ENCODE data around the gene IFITM10. TPM values are rescaled to one million over a fixed set of nuclear protein-coding genes. Genes with fewer than 3 reads are reported as not detected.
"Not testable (repeated sequence)": the region's sequence is repeated elsewhere in the genome, so short reads cannot be mapped to it uniquely, and the experiment has no call there.

Gene IFITM10
- total and polyA plus RNA-seq, 2 experiments from 2014 or later = 0.41 to 1.6 TPM

GRCh38 chr11:1770061-1770460, 19.7 kb upstream of the IFITM10 start:
- no peaks in the 10 kb centered on the region for H3K9me3 ChIP-seq (ENCODE audit: low read depth)
- in situ Hi-C loops (cut with MboI) = no loop called here
- DNase-seq = no peak
- H3K9ac ChIP-seq = no peak overlapping the region
- H3K4me2 ChIP-seq (ENCODE audit: unreplicated experiment) = no peak overlapping the region
- no peak overlapping the region for H2AFZ ChIP-seq
- H3K36me3 ChIP-seq (ENCODE audit: low read depth) = no peaks in the 10 kb centered on the region
- 94% methylated on average over 7 of the region's 7 CpGs for WGBS, 2 experiments (ENCODE audit: low coverage in 1 of 2, low lambda C conversion rate in 2 of 2, missing lambda C conversion rate in 2 of 2)
- H3K27me3 ChIP-seq (replicated peaks; ENCODE audit: insufficient read depth) = no peaks in the 10 kb centered on the region
- H4K20me1 ChIP-seq (ENCODE audit: insufficient read depth) = no peaks in the 10 kb centered on the region
- H3K4me3 ChIP-seq = no peak overlapping the region
- TF ChIP-seq EZH2phosphoT487 (IDR thresholded peaks at IDR 0.05; ENCODE audit: insufficient read depth, low read depth) (no peak), EZH2 (IDR thresholded peaks at IDR 0.05; ENCODE audit: insufficient read depth, poor library complexity, severe bottlenecking) (no peak)
- H3K4me1 ChIP-seq (ENCODE audit: insufficient read depth) = peaks cover 18% of the 10 kb centered on the region
- no peaks in the 10 kb centered on the region for H3K79me2 ChIP-seq (ENCODE audit: insufficient read depth)
- H3F3A ChIP-seq (ENCODE audit: insufficient read depth) = peaks cover 8% of the 10 kb centered on the region
- H3K27ac ChIP-seq = no peak overlapping the region
- H3K9me2 ChIP-seq (ENCODE audit: insufficient read depth) = no peaks in the 10 kb centered on the region

- H3K27me3 ChIP-seq (replicated peaks; ENCODE audit: insufficient read depth); H3K36me3 ChIP-seq (ENCODE audit: low read depth); H3K9me3 ChIP-seq (ENCODE audit: low read depth); in situ Hi-C loops (cut with MboI); H2AFZ ChIP-seq; H4K20me1 ChIP-seq (ENCODE audit: insufficient read depth); H3K27ac ChIP-seq; H3F3A ChIP-seq (ENCODE audit: insufficient read depth); H3K9ac ChIP-seq; H3K9me2 ChIP-seq (ENCODE audit: insufficient read depth); H3K4me3 ChIP-seq; H3K79me2 ChIP-seq (ENCODE audit: insufficient read depth); H3K4me2 ChIP-seq (ENCODE audit: unreplicated experiment): not testable (repeated sequence)
- 52 to 54% methylated on average over 9 of the region's 9 CpGs for WGBS, 2 experiments (ENCODE audit: low coverage in 1 of 2, low lambda C conversion rate in 2 of 2, missing lambda C conversion rate in 2 of 2)
- DNase-seq = peak; percentile 60
- peaks cover 18% of the 10 kb centered on the region for H3K4me1 ChIP-seq (ENCODE audit: insufficient read depth)
These were observed 19.0 kb upstream of the IFITM10 start for GRCh38 chr11:1769304-1769936.

- no peak overlapping the region for H2AFZ ChIP-seq
- peaks cover 8% of the 10 kb centered on the region for H3F3A ChIP-seq (ENCODE audit: insufficient read depth)
- H3K4me3 ChIP-seq = no peak overlapping the region
These were observed 17.7 kb upstream of the IFITM10 start for GRCh38 chr11:1768141-1768469.

GRCh38 chr11:1767399-1768140, 17.2 kb upstream of the IFITM10 start:
- peaks cover 8% of the 10 kb centered on the region for H3F3A ChIP-seq (ENCODE audit: insufficient read depth)
- WGBS, 2 experiments (ENCODE audit: low coverage in 1 of 2, low lambda C conversion rate in 2 of 2, missing lambda C conversion rate in 2 of 2) = 80 to 83% methylated on average over 18 to 19 of the region's 19 CpGs
- H3K4me1 ChIP-seq (ENCODE audit: insufficient read depth) = peaks cover 22% of the 10 kb centered on the region
- H3K27ac ChIP-seq = no peak overlapping the region
- peaks cover 10% of the 10 kb centered on the region; the same call in 1 of the 2 replicates for H3K79me2 ChIP-seq (ENCODE audit: insufficient read depth)
- H3K9me3 ChIP-seq (ENCODE audit: low read depth) = no peaks in the 10 kb centered on the region
- H2AFZ ChIP-seq = no peak overlapping the region
- H3K4me2 ChIP-seq (ENCODE audit: unreplicated experiment) = no peak overlapping the region
- no peak for TF ChIP-seq EZH2 (IDR thresholded peaks at IDR 0.05; ENCODE audit: insufficient read depth, poor library complexity, severe bottlenecking)
- no peak for TF ChIP-seq EZH2phosphoT487 (IDR thresholded peaks at IDR 0.05; ENCODE audit: insufficient read depth, low read depth)
- no peak for DNase-seq
- in situ Hi-C loops (cut with MboI) = no loop called here
- no peaks in the 10 kb centered on the region for H3K36me3 ChIP-seq (ENCODE audit: low read depth)
- no peaks in the 10 kb centered on the region for H3K27me3 ChIP-seq (replicated peaks; ENCODE audit: insufficient read depth)
- no peaks in the 10 kb centered on the region for H3K9me2 ChIP-seq (ENCODE audit: insufficient read depth)
- H3K4me3 ChIP-seq = no peak overlapping the region
- no peaks in the 10 kb centered on the region for H4K20me1 ChIP-seq (ENCODE audit: insufficient read depth)
- no peak overlapping the region for H3K9ac ChIP-seq

More at GRCh38 chr11:1768141-1768469, 17.7 kb upstream of the IFITM10 start:
- Histone ChIP-seq H3K4me2 (ENCODE audit: unreplicated experiment) (no peak overlapping the region), H3K27me3 (replicated peaks; ENCODE audit: insufficient read depth) (no peaks in the 10 kb centered on the region), H3K4me1 (ENCODE audit: insufficient read depth) (peaks cover 21% of the 10 kb centered on the region), H3K9ac (no peak overlapping the region), H3K9me3 (ENCODE audit: low read depth) (no peaks in the 10 kb centered on the region), H3K79me2 (ENCODE audit: insufficient read depth) (0 out of 2 replicates have a peak, but pooled peaks cover 5% of the 10 kb centered on the region), H3K27ac (no peak overlapping the region), H4K20me1 (ENCODE audit: insufficient read depth) (no peaks in the 10 kb centered on the region), H3K9me2 (ENCODE audit: insufficient read depth) (no peaks in the 10 kb centered on the region), H3K36me3 (ENCODE audit: low read depth) (no peaks in the 10 kb centered on the region)
- TF ChIP-seq EZH2phosphoT487 (IDR thresholded peaks at IDR 0.05; ENCODE audit: insufficient read depth, low read depth) (no peak), EZH2 (IDR thresholded peaks at IDR 0.05; ENCODE audit: insufficient read depth, poor library complexity, severe bottlenecking) (no peak)
- DNase-seq = no peak
- in situ Hi-C loops (cut with MboI) = no loop called here
- 80 to 83% methylated on average over 7 of the region's 7 CpGs for WGBS, 2 experiments (ENCODE audit: low coverage in 1 of 2, low lambda C conversion rate in 2 of 2, missing lambda C conversion rate in 2 of 2)

Measured in GM23248 (cell line).